NCI-H1417 (cell line): ENCODE results near the gene SUN2.
A peak's percentile ranks its signal among the peaks of the same experiment; 100 is the strongest.

Experiments used
- DNase-seq, 3 experiments: peaks; one replicate each; lab custom pipeline; 2025; lab: John Stamatoyannopoulos, UW

SUN2 gene

DNA sequence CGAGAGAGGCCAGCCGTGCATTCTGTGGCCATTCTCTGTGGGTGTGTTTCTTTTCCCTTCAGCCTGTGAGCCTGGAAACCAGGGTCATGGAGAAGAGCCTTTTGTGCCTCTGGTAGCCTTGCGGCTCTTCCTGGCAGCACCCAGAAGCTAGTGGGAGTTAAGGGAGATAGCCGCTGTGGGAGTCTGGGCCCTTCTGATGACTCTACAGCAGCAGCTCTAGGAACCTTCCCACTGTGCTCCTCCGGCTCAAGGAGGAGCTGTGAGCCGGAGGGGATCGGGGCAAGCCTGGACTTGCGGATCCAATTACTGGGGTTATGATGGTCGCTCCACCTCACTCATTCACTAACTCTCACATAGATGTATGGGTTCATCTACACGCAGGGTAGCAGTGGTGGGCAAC is 39.5 kb downstream of the SUN2 start:
- no peak for DNase-seq

GRCh38 chr22:38715852-38716251 is 39.9 kb downstream of the SUN2 start:
- no peak for DNase-seq

GRCh38 chr22:38715176-38715764 is 40.5 kb downstream of the SUN2 start:
- peak in 2 of 3 experiments; percentile 57 to 85 for DNase-seq

- DNase-seq, result no peak
These were observed 41.9 kb downstream of the SUN2 start for GRCh38 chr22:38713921-38714320.

DNA sequence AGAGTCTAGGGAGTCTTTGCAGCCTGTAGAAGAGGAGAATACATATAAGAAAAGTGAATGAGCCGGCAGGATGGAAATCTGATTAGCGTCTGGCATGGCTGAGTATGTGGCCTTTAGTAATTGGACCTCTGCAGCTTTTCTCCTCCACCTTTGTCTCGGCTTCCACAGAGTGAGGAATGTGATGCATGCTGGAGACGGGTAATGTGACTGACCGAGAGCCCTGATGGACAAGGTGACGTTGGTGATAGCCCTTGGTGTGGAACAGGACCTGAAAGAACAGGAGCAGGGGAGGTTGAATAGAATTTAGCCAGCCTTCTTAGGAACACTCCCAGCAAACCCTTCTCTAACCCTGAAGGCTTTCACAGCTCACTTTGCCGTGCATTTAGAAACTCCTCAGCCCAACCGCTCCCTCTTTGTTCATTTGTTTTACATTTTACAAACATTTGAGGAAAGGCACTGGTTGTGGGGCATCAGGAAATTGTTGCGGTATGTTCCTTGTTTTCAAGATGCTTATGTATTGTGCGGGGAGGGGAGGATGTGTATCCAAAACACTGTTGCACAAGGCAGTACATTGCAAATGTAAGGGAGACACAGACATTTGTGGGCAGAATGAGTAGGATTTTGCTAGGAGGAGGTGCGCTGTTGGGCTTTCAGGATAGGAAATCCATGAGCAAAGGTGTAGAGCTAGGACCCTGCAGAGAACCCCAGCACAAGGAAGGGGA is 43.2 kb downstream of the SUN2 start:
- no peak for DNase-seq

GRCh38 chr22:38710866-38711265 is 44.9 kb downstream of the SUN2 start:
- DNase-seq, result no peak

- DNase-seq, result no peak
These were observed 45.4 kb downstream of the SUN2 start for GRCh38 chr22:38710351-38710750.

DNA sequence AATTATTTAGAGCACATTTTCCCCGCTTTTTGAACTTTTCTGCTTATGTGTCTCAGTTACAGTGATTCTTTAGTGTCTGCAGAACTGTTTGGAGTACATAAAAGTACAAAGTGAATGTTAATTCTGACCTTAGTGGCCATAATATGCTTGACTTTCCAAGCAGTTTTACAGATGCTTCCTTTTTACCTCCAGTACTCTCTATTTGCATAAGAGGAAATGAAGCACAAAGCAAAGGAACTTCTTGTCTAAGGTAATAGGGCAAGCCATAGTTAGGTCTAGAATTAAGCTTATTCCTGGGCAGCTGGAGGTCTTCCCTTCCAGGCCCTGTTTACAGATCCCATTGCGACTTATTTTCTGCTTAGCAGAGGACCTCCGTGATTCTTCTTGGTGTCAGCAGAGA is 46.5 kb downstream of the SUN2 start:
- DNase-seq, result no peak

DNA sequence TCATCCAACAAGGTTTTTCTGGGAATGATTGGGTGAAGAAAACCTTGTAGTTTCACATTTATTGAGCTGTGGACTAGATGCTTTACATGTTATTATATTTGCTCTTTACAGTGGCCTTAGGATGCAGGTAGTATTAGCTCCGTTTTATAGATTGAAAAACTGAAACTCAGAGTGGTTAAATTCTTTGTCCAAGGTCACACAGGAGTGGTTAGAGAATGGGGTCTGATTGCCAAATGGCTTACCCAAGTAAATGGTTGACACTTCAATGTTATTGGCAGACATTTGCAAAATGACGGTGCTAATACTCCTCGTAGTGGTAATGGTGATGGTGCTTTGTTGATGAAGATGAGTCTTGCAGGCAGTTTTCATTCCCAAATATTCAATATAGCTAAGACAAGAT is 47.8 kb downstream of the SUN2 start:
- no peak for DNase-seq

DNA sequence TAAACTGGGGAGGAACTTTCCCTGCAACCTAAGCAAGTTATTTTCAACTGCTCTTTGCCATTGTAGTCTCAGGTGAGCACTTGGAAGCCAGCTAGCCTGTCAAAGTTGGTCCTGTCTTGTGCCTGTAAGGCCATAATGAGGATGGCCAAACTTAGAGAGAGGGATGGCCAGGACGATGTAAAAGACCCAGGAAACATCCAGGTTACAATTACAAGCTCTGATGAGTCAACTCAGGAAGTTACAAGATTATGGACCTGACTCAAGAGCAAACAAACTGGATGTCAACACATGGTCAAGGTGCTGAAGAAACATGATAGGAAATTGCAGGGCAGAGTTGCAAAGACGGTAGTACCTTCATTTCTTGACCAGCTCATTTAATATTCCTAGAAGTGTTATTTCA is 48.5 kb downstream of the SUN2 start:
- no peak for DNase-seq

DNA sequence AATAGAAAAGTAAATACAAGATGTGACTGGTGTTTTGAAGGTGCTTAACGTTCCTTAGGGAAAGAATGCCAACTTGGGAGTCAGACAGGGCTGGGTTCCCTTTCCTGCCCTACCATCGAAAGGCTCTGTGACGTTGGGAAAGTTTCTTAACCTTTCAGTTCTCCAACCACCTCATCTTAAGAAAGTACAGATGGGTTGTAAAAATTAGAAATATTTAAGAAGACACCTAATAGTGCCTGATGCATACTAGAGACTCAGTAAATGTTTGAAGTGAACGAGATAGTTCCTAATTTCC is 49.0 kb downstream of the SUN2 start:
- DNase-seq, result no peak

DNA sequence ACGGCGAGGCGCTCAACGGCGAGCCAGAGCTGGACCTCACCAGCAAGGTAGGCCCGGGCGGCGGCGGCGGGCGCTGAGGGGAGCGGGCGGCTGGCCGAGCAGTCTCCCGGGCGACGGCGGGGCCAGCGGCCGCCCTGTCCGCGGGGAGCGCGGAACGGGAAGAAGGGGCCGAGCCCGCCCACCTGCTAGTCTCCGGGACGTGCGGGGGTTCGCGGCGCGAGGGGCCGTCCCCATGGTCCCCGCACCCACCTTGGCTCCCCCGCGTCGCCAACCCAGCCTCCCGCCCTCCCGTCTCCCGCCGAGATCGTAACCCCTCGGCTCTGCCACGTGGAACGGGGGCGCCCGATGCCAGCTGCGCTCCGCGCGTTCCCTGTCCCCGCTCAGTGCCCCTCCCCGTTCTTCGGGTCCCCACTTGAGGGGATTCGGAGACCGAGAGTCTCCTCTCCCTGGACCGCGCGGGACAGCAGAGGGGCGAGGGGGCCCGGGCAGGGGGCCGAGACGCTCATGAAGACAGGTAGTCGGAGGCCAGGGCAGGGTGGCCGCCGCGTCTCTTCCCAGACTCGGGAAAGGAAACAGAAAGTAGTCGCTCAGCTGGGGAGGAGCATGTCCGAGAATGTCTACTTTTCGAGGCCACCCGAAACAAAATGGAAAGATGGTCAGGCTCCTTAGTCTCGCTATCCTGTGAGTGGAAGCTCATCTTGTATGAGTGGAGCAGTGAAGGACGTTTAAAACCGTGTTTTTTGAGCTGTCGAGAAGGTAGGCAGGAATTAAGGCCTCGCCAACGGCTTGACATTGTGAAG is 49.5 kb downstream of the SUN2 start:
- peak in 2 of 3 experiments; percentile 66 to 86 for DNase-seq

GRCh38 chr22:38705235-38706100 is 50.3 kb downstream of the SUN2 start, which contains the start of gene GTPBP1:
TSS of gene GTPBP1 (plus strand) at chr22:38705944. CDS start at chr22:38705956, 12 bp downstream.
- peak; percentile 99 to 100 (median 99) for DNase-seq

DNA sequence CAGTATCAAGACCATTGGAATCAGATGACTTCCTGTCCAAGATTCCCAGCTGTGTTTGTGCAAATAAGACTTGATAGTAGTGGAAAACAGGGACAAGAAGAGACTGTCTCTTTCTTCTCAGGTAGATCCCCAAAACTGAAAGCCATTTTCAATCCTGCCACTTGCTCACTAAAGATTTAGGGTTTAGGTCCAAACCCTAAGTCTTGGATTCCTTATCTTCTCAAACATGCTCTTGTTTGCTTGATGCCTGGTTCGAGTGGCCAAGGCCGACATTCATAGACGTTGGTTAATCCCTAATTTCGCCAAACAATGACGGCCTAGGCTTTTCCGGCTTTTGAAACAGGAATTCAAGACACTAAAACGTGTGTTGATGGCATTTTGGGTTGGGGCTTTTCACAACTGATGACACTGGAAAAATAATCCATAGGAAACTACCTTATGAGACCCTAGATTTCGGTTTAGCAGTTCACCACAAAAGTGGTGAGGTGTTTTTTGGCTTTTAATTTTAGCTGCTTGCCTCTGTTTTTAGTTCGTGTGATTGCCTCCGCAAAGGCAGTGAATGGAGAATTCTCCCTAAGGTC is 51.1 kb downstream of the SUN2 start:
- peak in 2 of 3 experiments; percentile 26 to 64 for DNase-seq

DNA sequence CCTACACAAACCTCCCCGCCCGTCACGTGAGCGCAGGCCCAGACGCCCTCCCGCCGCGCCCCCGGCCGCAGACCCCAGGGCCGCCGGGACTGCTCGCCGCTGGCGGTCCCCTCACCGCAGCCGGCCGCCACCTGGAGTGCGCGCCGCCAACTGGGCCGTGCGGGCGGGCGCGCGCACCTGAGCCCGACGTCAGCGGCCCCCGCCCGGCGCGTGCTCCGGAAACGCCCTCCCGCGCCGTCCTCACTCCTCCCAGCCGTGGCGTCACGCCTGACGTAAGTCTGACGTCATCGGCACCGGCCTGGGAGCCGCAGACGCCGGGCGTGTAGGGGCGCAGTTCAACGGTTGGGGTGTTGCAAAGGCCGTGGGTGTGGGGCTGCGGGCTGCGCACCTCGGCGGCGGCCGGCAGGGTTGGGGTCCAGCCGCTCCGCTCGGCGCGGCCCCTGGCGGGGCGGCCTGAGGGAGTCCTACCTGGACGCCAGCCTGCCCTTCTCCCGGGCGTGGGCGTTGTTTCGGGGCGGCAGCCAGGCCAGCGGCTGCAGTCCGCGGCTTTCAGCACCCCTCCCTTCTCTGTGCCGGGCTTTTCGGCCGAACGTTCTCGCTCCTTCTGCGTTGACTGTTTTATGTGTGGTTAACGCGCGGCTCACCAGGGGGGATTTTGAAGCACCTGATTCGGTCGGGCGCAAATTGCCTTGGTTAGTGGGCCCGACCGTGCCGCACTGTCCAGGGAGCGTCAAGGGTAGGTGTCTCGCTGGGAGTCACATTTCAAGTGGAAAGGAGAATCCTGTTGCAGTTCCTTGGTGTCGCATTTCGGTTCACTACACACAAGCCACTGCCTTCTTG is 54.8 kb downstream of the SUN2 start, which contains the start of gene JOSD1:
Gene JOSD1 (minus strand): TSS at position 155 of the 840 bp plus-strand sequence. CDS start 956 bp downstream, outside the sequence.
- peak; percentile 90 to 93 (median 91) for DNase-seq

DNA sequence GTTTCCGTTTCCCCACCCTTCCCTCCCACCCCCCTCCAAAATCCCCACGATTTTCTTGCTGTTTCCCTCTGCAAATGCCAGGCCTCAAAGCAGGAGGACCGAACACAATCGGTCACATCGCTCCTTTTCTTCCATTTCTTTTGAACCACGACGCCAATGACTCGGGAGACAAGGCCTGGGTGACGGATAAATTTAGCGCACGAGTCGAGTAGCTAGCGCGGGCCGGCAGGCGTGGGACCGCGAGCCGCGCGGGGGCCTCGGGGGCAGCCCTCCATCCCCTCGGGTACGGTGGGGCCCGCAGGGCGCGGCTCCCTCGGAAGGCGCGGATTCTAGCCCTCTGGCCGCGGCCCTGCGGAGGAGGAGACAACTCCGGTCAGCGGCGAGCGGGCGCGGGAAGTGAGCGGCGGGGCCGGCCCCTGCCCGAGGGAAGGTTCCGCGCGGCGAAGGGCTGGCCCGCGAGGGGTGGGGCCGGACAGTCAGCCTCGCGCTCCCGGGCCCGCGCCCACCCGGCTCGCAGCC is 55.5 kb downstream of the SUN2 start:
- peak in 1 of 3 experiments; percentile 60 for DNase-seq

GRCh38 chr22:38699784-38700183 is 56.0 kb downstream of the SUN2 start:
- DNase-seq, result peak in 1 of 3 experiments; percentile 42

DNA sequence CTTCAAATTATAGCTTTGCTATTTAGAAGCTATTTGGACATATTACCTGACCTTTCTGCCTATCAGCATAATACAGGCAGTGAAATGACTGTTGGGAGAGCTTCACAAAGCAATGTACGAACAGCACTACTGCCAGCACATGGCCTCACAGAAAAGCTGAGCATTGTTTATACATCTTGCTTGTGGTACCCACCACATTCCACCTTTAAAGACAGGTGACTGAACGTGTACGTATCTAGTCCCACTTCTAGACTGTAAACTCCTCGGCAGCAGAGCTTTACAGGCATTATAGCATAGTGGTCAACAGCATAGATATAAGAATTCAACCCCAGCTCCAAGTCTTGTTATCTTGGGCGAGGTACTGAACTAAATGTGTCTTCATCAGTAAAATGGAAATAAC is 56.7 kb downstream of the SUN2 start:
- no peak for DNase-seq

- DNase-seq, result no peak
These were observed 57.2 kb downstream of the SUN2 start for GRCh38 chr22:38698407-38699094.
